CD4-positive, alpha-beta T cell treated with Interleukin-15 for 1 hour (primary cell): Measurements from ENCODE around the gene RIN3.

Source experiments
- DNase-seq: peaks from one replicate; pipeline ENCODE4 v3.0.0-alpha.2; 2020

Gene RIN3

GRCh38 chr14:92513204-92513965 is at the start of gene RIN3:
RIN3 (plus strand) TSS chr14:92513781; CDS start chr14:92513933, 152 bp downstream.
- peak; percentile 66 for DNase-seq

GRCh38 chr14:92464156-92464555 is 49.4 kb upstream of the RIN3 start:
- no peak for DNase-seq

GRCh38 chr14:92464716-92465115 is 48.9 kb upstream of the RIN3 start:
- no peak for DNase-seq

- no peak for DNase-seq
Observed at GRCh38 chr14:92465353-92466055, 48.1 kb upstream of the RIN3 start.

- no peak for DNase-seq
Observed at GRCh38 chr14:92466059-92466458, 47.5 kb upstream of the RIN3 start.

- DNase-seq: no peak
Observed at GRCh38 chr14:92469515-92469914, 44.1 kb upstream of the RIN3 start.

- no peak for DNase-seq
Observed at GRCh38 chr14:92470215-92470614, 43.4 kb upstream of the RIN3 start.

- no peak for DNase-seq
Observed at GRCh38 chr14:92470811-92471210, 42.8 kb upstream of the RIN3 start.

- DNase-seq: no peak
Observed at GRCh38 chr14:92471919-92472318, 41.7 kb upstream of the RIN3 start.

- peak; percentile 39 for DNase-seq
Observed at GRCh38 chr14:92472860-92473259, 40.7 kb upstream of the RIN3 start.

GRCh38 chr14:92473261-92473968 is 40.2 kb upstream of the RIN3 start:
- no peak for DNase-seq

GRCh38 chr14:92473969-92474535 is 39.5 kb upstream of the RIN3 start:
- no peak for DNase-seq

GRCh38 chr14:92475037-92475436 is 38.5 kb upstream of the RIN3 start:
- DNase-seq: no peak

GRCh38 chr14:92475451-92476187 is 38.0 kb upstream of the RIN3 start:
- DNase-seq: peak; percentile 50

- no peak for DNase-seq
Observed at GRCh38 chr14:92480856-92481255, 32.7 kb upstream of the RIN3 start.

- no peak for DNase-seq
Observed at GRCh38 chr14:92481386-92481785, 32.2 kb upstream of the RIN3 start.

GRCh38 chr14:92481811-92482555 is 31.6 kb upstream of the RIN3 start:
- no peak for DNase-seq

GRCh38 chr14:92482621-92483319 is 30.8 kb upstream of the RIN3 start:
- DNase-seq: no peak

- DNase-seq: no peak
Observed at GRCh38 chr14:92484132-92484823, 29.3 kb upstream of the RIN3 start.

GRCh38 chr14:92486881-92487280 is 26.7 kb upstream of the RIN3 start:
- no peak for DNase-seq
